ENCODE results near the gene LUC7L3.

- TF ChIP-seq SPI1 (IDR thresholded peaks at IDR 0.05; ENCODE audit: borderline replicate concordance, low read depth) (no peak), CTCF (IDR thresholded peaks at IDR 0.05; ENCODE audit: insufficient read depth, low read length) (no peak), POLR2AphosphoS5 (IDR thresholded peaks at IDR 0.05; ENCODE audit: low read depth) (no peak), GABPA (IDR thresholded peaks at IDR 0.05; ENCODE audit: low read depth) (no peak), REST (IDR thresholded peaks at IDR 0.05; ENCODE audit: insufficient replicate concordance, low read depth) (no peak)
These were observed 8.8 kb upstream of the LUC7L3 start for GRCh38 chr17:50710650-50711049.
